SU-DHL-6 (cell line): ENCODE data around the gene THUMPD2.

Source experiments
- CTCF ChIP-seq: fragments of 200-600 bp; sonication (generic); IDR thresholded peaks from one replicate; pipeline ENCODE4 v1.5.1; 2017; ENCODE audit warnings: antibody characterized with exemption, mild to moderate bottlenecking, low read length, moderate library complexity; ENCODE audit not compliant: insufficient read depth, poor library complexity, severe bottlenecking
- EZH2phosphoT487 ChIP-seq: fragments of 200-600 bp; sonication (generic), shearing (Covaris generic); conservative IDR thresholded peaks from 2 replicates; pipeline ENCODE4 v1.6.1; 2018; ENCODE audit warnings: mild to moderate bottlenecking, antibody characterized with exemption, low read length, moderate library complexity, mixed read lengths

GRCh38 chr2:39723497-39723896 is 55.6 kb downstream of the THUMPD2 start:
- TF ChIP-seq CTCF (no peak), EZH2phosphoT487 (no peak)
